Calu3 (cell line): ENCODE results near the gene KDM1A. TPM values are rescaled to one million over a fixed set of nuclear protein-coding genes. Genes with fewer than 3 reads are reported as not detected.
A peak's percentile ranks its signal among the peaks of the same experiment; 100 is the strongest.

Experiments used
- BruUV-seq: library from RNA; stranded (reverse); fragments of 400-500 nt; replicated peaks from 2 replicates; lab custom pipeline; 2021; lab: Mats Ljungman, UMichigan
- CTCF ChIA-PET: fragments of 300-600 bp; sonication (Branson Sonifier 250); formaldehyde crosslinking; loops from one replicate; lab custom pipeline; 2022; ENCODE audit warnings: antibody characterized with exemption; lab: Charles Lee
- DNase-seq: peaks from one replicate; pipeline ENCODE4 v3.0.0; 2022
- H3K27ac Mint-ChIP-seq: one replicate; pipeline ENCODE4 v1.8.0; 2022; ENCODE audit warnings: mixed read lengths; ENCODE audit not compliant: unreplicated experiment
- H3K27me3 Mint-ChIP-seq: one replicate; pipeline ENCODE4 v1.8.0; 2022; ENCODE audit warnings: mixed read lengths; ENCODE audit not compliant: unreplicated experiment
- H3K36me3 Mint-ChIP-seq: one replicate; pipeline ENCODE4 v1.8.0; 2022; ENCODE audit warnings: mild to moderate bottlenecking, moderate library complexity, mixed read lengths; ENCODE audit not compliant: insufficient read depth, unreplicated experiment
- H3K4me1 Mint-ChIP-seq: one replicate; pipeline ENCODE4 v1.8.0; 2022; ENCODE audit warnings: mild to moderate bottlenecking, low read depth, mixed read lengths; ENCODE audit not compliant: unreplicated experiment
- H3K4me3 Mint-ChIP-seq: one replicate; pipeline ENCODE4 v1.8.0; 2022; ENCODE audit warnings: mild to moderate bottlenecking, low read depth, moderate library complexity, mixed read lengths; ENCODE audit not compliant: unreplicated experiment
- H3K9me3 Mint-ChIP-seq: one replicate; pipeline ENCODE4 v1.8.0; 2022; ENCODE audit warnings: low read depth, mixed read lengths; ENCODE audit not compliant: unreplicated experiment
- CTCF ChIP-seq: fragments of 200-600 bp; IDR thresholded peaks from one replicate; pipeline ENCODE4 v1.8.0; 2022; ENCODE audit warnings: antibody characterized with exemption; ENCODE audit not compliant: unreplicated experiment
- intact Hi-C: fragments of 100-400 bp; cut with micrococcal nuclease; formaldehyde crosslinking; loops from one replicate; pipeline ENCODE4 v1.10.0; 2022; ENCODE audit not compliant: unreplicated experiment
- total RNA-seq: library from RNA; stranded (reverse); gene quantifications from 2 replicates; pipeline ENCODE4 v1.2.3, GENCODE V29; 2022

The KDM1A gene
- total RNA-seq, 1 experiment from 2014 or later = 67.8 TPM

GRCh38 chr1:23097316-23097715 lies 78.0 kb downstream of the KDM1A start:
- no peak for DNase-seq
- no peak for TF ChIP-seq CTCF
- intact Hi-C loops = no loop called here
- Mint-ChIP-seq H3K27ac (no peak overlapping the region), H3K9me3 (no peaks in the 10 kb centered on the region), H3K36me3 (no peaks in the 10 kb centered on the region), H3K4me1 (peaks cover 35% of the 10 kb centered on the region), H3K27me3 (no peaks in the 10 kb centered on the region), H3K4me3 (no peak overlapping the region)
- BruUV-seq = no TSS peak
- CTCF ChIA-PET = interaction anchor here (0.6 to 4.5 kb wide), 2 partner anchors 87 to 166 kb away, joined by 5 to 54 read pairs; no protein-coding TSS in a partner anchor

GRCh38 chr1:23098463-23099170 lies 79.3 kb downstream of the KDM1A start:
- no peak overlapping the region for H3K4me3 Mint-ChIP-seq
- no peak overlapping the region for H3K27ac Mint-ChIP-seq
- DNase-seq = peak; percentile 39
- H3K4me1 Mint-ChIP-seq = peaks cover 41% of the 10 kb centered on the region
- no peaks in the 10 kb centered on the region for H3K9me3 Mint-ChIP-seq
- intact Hi-C loops = loop anchor here (1.0 kb wide), 1 partner anchor 86 kb away; no protein-coding TSS in a partner anchor
- no peaks in the 10 kb centered on the region for H3K27me3 Mint-ChIP-seq
- CTCF ChIA-PET = interaction anchor here (0.9 to 4.5 kb wide), 3 partner anchors 79 to 88 kb away, joined by 3 to 54 read pairs (median 6); no protein-coding TSS in a partner anchor
- H3K36me3 Mint-ChIP-seq = no peaks in the 10 kb centered on the region
- no TSS peak for BruUV-seq
- peak; percentile 73 for TF ChIP-seq CTCF

GRCh38 chr1:23099171-23099536 lies 79.9 kb downstream of the KDM1A start:
- Mint-ChIP-seq H3K27ac (no peak overlapping the region), H3K9me3 (no peaks in the 10 kb centered on the region), H3K27me3 (no peaks in the 10 kb centered on the region), H3K4me1 (peaks cover 41% of the 10 kb centered on the region), H3K4me3 (no peak overlapping the region), H3K36me3 (no peaks in the 10 kb centered on the region)
- no peak for DNase-seq
- no TSS peak for BruUV-seq
- no peak for TF ChIP-seq CTCF
- intact Hi-C loops = no loop called here
- CTCF ChIA-PET = interaction anchor here (0.9 to 4.5 kb wide), 3 partner anchors 78 to 87 kb away, joined by 3 to 54 read pairs (median 6); no protein-coding TSS in a partner anchor

GRCh38 chr1:23100074-23100748 lies 80.9 kb downstream of the KDM1A start:
- no TSS peak for BruUV-seq
- no peak overlapping the region for H3K4me3 Mint-ChIP-seq

More at GRCh38 chr1:23100074-23100748, 80.9 kb downstream of the KDM1A start:
- Mint-ChIP-seq H3K9me3 (no peaks in the 10 kb centered on the region), H3K4me1 (peaks cover 41% of the 10 kb centered on the region), H3K27ac (no peak overlapping the region), H3K27me3 (no peaks in the 10 kb centered on the region), H3K36me3 (no peaks in the 10 kb centered on the region)
- CTCF ChIA-PET = interaction anchor here (0.6 to 4.5 kb wide), 3 partner anchors 10 to 84 kb away, joined by 3 to 54 read pairs (median 4); no protein-coding TSS in a partner anchor
- TF ChIP-seq CTCF = no peak
- DNase-seq = no peak
- intact Hi-C loops = loop anchor here (2.0 kb wide), 1 partner anchor 79 kb away; no protein-coding TSS in a partner anchor
